Endothelial cell (in vitro differentiated cells): ENCODE results near the gene UBQLN3. TPM values are rescaled to one million over a fixed set of nuclear protein-coding genes. Genes with fewer than 3 reads are reported as not detected.

Experiments
- DNase-seq: peaks from one replicate; pipeline ENCODE4 v3.0.0; 2021; ENCODE audit warnings: low spot score
- H3K27ac Mint-ChIP-seq: one replicate; pipeline ENCODE4 v1.8.0; 2021; ENCODE audit warnings: mixed read lengths, inconsistent platforms; ENCODE audit not compliant: unreplicated experiment
- H3K27me3 Mint-ChIP-seq: one replicate; pipeline ENCODE4 v1.8.0; 2021; ENCODE audit warnings: mild to moderate bottlenecking, moderate library complexity, mixed read lengths, inconsistent platforms; ENCODE audit not compliant: unreplicated experiment
- H3K36me3 Mint-ChIP-seq: one replicate; pipeline ENCODE4 v1.8.0; 2021; ENCODE audit warnings: mild to moderate bottlenecking, low read depth, mixed read lengths, inconsistent platforms; ENCODE audit not compliant: unreplicated experiment
- H3K4me1 Mint-ChIP-seq: one replicate; pipeline ENCODE4 v1.8.0; 2021; ENCODE audit warnings: mild to moderate bottlenecking, mixed read lengths, inconsistent platforms; ENCODE audit not compliant: unreplicated experiment
- H3K4me3 Mint-ChIP-seq: one replicate; pipeline ENCODE4 v1.8.0; 2021; ENCODE audit warnings: mild to moderate bottlenecking, mixed read lengths, inconsistent platforms; ENCODE audit not compliant: unreplicated experiment
- H3K9me3 Mint-ChIP-seq: one replicate; pipeline ENCODE4 v1.8.0; 2021; ENCODE audit warnings: mixed read lengths, inconsistent platforms; ENCODE audit not compliant: unreplicated experiment
- CTCF ChIP-seq: fragments of 200-600 bp; sonication (generic); IDR thresholded peaks from one replicate; pipeline ENCODE4 v1.5.0; 2021; ENCODE audit warnings: antibody characterized with exemption; ENCODE audit not compliant: unreplicated experiment
- total RNA-seq: library from RNA; stranded (reverse); fragmentation: NEBNext Ultra II Directional; extraction: Animal tissue kit (Norgen Biotek cat#: 25700); gene quantifications from one replicate; pipeline ENCODE4 v1.2.1, GENCODE V29; 2021; ENCODE audit not compliant: unreplicated experiment

UBQLN3 gene
- total RNA-seq, 1 donor from 2014 or later: 1.1 TPM

- Mint-ChIP-seq H3K27me3 (peaks cover 2% of the 10 kb centered on the region), H3K4me1 (peaks cover 5% of the 10 kb centered on the region), H3K36me3 (peaks cover 6% of the 10 kb centered on the region), H3K9me3 (no peaks in the 10 kb centered on the region), H3K4me3 (no peak overlapping the region), H3K27ac (no peak overlapping the region)
- no peak for DNase-seq
- TF ChIP-seq CTCF: no peak
Measured at GRCh38 chr11:5522308-5522707, 12.6 kb upstream of the UBQLN3 start.

DNA sequence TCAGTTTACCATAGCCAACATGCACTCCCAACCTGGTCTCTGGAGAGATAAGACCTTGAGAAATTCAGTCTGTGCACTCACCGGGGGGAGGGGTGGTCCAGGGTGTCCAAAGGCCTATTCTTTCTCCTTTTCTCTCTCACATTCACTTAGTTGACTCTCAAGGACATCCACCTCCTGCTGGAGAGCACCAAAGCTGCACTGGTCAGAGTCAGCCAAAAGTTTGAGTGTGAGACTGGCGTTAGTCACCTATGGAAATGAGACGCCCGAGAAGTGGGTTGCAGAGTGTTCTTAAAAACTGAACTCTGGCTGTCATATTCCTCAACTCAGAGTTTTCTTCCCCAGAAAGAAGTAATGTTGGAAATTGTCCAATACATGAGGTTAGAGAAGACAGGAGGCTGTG is 11.8 kb upstream of the UBQLN3 start:
- H3K36me3 Mint-ChIP-seq: peaks cover 6% of the 10 kb centered on the region
- H3K27ac Mint-ChIP-seq: no peak overlapping the region
- no peak overlapping the region for H3K4me3 Mint-ChIP-seq
- no peak for TF ChIP-seq CTCF
- H3K4me1 Mint-ChIP-seq: peaks cover 5% of the 10 kb centered on the region
- H3K9me3 Mint-ChIP-seq: no peaks in the 10 kb centered on the region
- no peak for DNase-seq
- H3K27me3 Mint-ChIP-seq: peaks cover 2% of the 10 kb centered on the region

GRCh38 chr11:5516599-5516998 is 6.8 kb upstream of the UBQLN3 start, which contains the start of gene UBQLNL:
Gene UBQLNL (minus strand): TSS chr11:5516699. CDS start chr11:5516441, 258 bp downstream.
- Mint-ChIP-seq H3K36me3 (peaks cover 11% of the 10 kb centered on the region), H3K4me3 (no peak within 1 kb of the TSS), H3K27me3 (no peaks in the 10 kb centered on the region), H3K4me1 (peaks cover under 1% of the 10 kb centered on the region), H3K27ac (no peak within 1 kb of the TSS), H3K9me3 (no peaks in the 10 kb centered on the region)
- DNase-seq: no peak
- TF ChIP-seq CTCF: no peak

DNA sequence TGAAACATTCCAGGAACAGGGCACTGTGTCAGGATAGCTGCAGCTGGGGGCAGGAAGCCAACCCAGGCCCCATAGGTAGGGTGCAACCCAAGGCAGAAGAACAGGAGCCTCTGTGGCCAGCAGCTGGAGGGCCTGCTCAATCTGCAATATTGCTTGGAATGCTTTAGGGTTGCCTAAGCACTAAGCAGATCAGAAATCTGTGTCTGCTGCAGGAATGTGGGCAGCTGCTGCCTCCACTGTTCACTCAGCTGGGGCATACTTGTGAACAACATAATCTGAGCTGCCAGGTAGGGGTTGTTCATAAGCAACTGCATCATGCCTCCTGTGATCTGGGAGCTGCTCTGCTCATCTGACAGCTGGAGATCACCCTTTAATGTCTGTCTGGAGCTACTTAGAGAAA is 5.1 kb upstream of the UBQLN3 start:
- Mint-ChIP-seq H3K27me3 (no peaks in the 10 kb centered on the region), H3K4me3 (no peak overlapping the region), H3K36me3 (peaks cover 11% of the 10 kb centered on the region), H3K9me3 (no peaks in the 10 kb centered on the region), H3K4me1 (peaks cover 2% of the 10 kb centered on the region), H3K27ac (no peak overlapping the region)
- no peak for DNase-seq
- TF ChIP-seq CTCF: no peak

GRCh38 chr11:5508605-5509004 is 1.2 kb downstream of the UBQLN3 start:
- H3K36me3 Mint-ChIP-seq: peaks cover 5% of the 10 kb centered on the region
- peaks cover 1% of the 10 kb centered on the region for H3K27me3 Mint-ChIP-seq
- TF ChIP-seq CTCF: no peak
- no peak for DNase-seq
- no peak overlapping the region for H3K27ac Mint-ChIP-seq
- H3K9me3 Mint-ChIP-seq: no peaks in the 10 kb centered on the region
- no peak overlapping the region for H3K4me3 Mint-ChIP-seq
- H3K4me1 Mint-ChIP-seq: peaks cover 2% of the 10 kb centered on the region
